IMR-90 (cell line): ENCODE measurements around the gene CCDC17. TPM values are rescaled to one million over a fixed set of nuclear protein-coding genes. Genes with fewer than 3 reads are reported as not detected.
"Not testable (repeated sequence)": the region's sequence is repeated elsewhere in the genome, so short reads cannot be mapped to it uniquely, and the experiment has no call there.

Experiments used
- ATAC-seq: fragments of 200-7000 bp; cut with Tn5 transposase; 2 replicates; pipeline ENCODE4 v1.9.1; 2020; ENCODE audit warnings: low read depth, mild to moderate bottlenecking, moderate library complexity
- BruUV-seq: library from RNA; stranded (reverse); fragments of 400-500 nt; replicated peaks from 2 replicates; lab custom pipeline; 2021; lab: Mats Ljungman, UMichigan
- CTCF ChIA-PET: fragments of 300-600 bp; formaldehyde crosslinking; extraction: SDS; loops from one replicate; lab custom pipeline; 2021; ENCODE audit warnings: antibody characterized with exemption; lab: Yijun Ruan, JAX
- POLR2A ChIA-PET: fragments of 300-600 bp; sonication (Branson Sonifier 250); formaldehyde crosslinking; loops from one replicate; lab custom pipeline; 2022; ENCODE audit warnings: antibody characterized with exemption; ENCODE audit not compliant: unreplicated experiment; lab: Charles Lee
- DNase-seq: peaks from one replicate; pipeline ENCODE4 v3.0.0; 2013
- H2AFZ ChIP-seq: replicated peaks from 2 replicates; pipeline ENCODE3; 2013; ENCODE audit warnings: low read length, mild to moderate bottlenecking; ENCODE audit not compliant: poor library complexity
- H2AK5ac ChIP-seq: 2 replicates; pipeline ENCODE4 v1.6.1; 2013; ENCODE audit warnings: low read depth, low read length, inconsistent platforms
- H2AK9ac ChIP-seq: replicated peaks from 2 replicates; pipeline ENCODE3; 2013; ENCODE audit warnings: mild to moderate bottlenecking, low read depth, low read length, moderate library complexity; ENCODE audit not compliant: poor library complexity
- H2BK120ac ChIP-seq: 2 replicates; pipeline ENCODE4 v1.6.1; 2013; ENCODE audit warnings: low read depth, low read length, inconsistent platforms
- H2BK15ac ChIP-seq: 3 replicates; pipeline ENCODE4 v1.6.1; 2013; ENCODE audit warnings: low read depth, low read length, inconsistent platforms
- H2BK20ac ChIP-seq: 2 replicates; pipeline ENCODE4 v1.6.1; 2013; ENCODE audit warnings: low read depth, mild to moderate bottlenecking, inconsistent platforms, low read length, moderate library complexity
- H2BK5ac ChIP-seq: 2 replicates; pipeline ENCODE4 v1.6.1; 2013; ENCODE audit warnings: mild to moderate bottlenecking, low read depth, low read length, inconsistent platforms; ENCODE audit not compliant: poor library complexity, severe bottlenecking
- H3K14ac ChIP-seq: replicated peaks from 2 replicates; pipeline ENCODE4 v1.6.1; 2013; ENCODE audit warnings: low read depth, low read length, inconsistent platforms
- H3K18ac ChIP-seq: 2 replicates; pipeline ENCODE4 v1.6.1; 2013; ENCODE audit warnings: low read depth, low read length, control low read depth
- H3K23ac ChIP-seq: 2 replicates; pipeline ENCODE4 v1.6.1; 2013; ENCODE audit warnings: low read depth, low read length, inconsistent platforms
- H3K27ac ChIP-seq: 2 replicates; pipeline ENCODE4 v1.5.1; 2013; ENCODE audit warnings: mild to moderate bottlenecking, control low read depth, low read length; ENCODE audit not compliant: insufficient read depth
- H3K27me3 ChIP-seq: 2 replicates; pipeline ENCODE4 v1.6.1; 2013; ENCODE audit warnings: low read length; ENCODE audit not compliant: control insufficient read depth, insufficient read depth
- H3K36me3 ChIP-seq: 2 replicates; pipeline ENCODE4 v1.6.1; 2013; ENCODE audit warnings: low read length, mixed read lengths; ENCODE audit not compliant: control insufficient read depth, insufficient read depth
- H3K4ac ChIP-seq: 2 replicates; pipeline ENCODE4 v1.6.1; 2013; ENCODE audit warnings: low read depth, low read length, inconsistent platforms
- H3K4me1 ChIP-seq: 2 replicates; pipeline ENCODE4 v1.6.1; 2013; ENCODE audit warnings: low read length, mixed read lengths; ENCODE audit not compliant: control insufficient read depth, insufficient read depth
- H3K4me2 ChIP-seq: 2 replicates; pipeline ENCODE4 v1.6.1; 2013; ENCODE audit warnings: low read depth, mild to moderate bottlenecking, control low read depth, low read length, moderate library complexity
- H3K4me3 ChIP-seq: 2 replicates; pipeline ENCODE4 v1.5.1; 2013; ENCODE audit warnings: low read depth, mild to moderate bottlenecking, control low read depth, low read length, moderate library complexity; ENCODE audit not compliant: insufficient read depth
- H3K56ac ChIP-seq: 2 replicates; pipeline ENCODE4 v1.6.1; 2013; ENCODE audit warnings: low read length, inconsistent platforms; ENCODE audit not compliant: insufficient read depth; ENCODE audit errors: extremely low read depth
- H3K79me1 ChIP-seq, 2 experiments: 2 replicates each; pipeline ENCODE4 v1.6.1; 2013; ENCODE audit warnings: low read length in 2 of 2, inconsistent platforms in 1 of 2, low read depth in 1 of 2
- H3K9ac ChIP-seq: 2 replicates; pipeline ENCODE4 v1.6.1; 2013; ENCODE audit warnings: low read depth, low read length, control low read depth
- H3K9me1 ChIP-seq: 2 replicates; pipeline ENCODE4 v1.6.1; 2013; ENCODE audit warnings: low read length, inconsistent platforms; ENCODE audit not compliant: insufficient read depth
- H3K9me3 ChIP-seq: 2 replicates; pipeline ENCODE4 v1.6.1; 2013; ENCODE audit warnings: low read length; ENCODE audit not compliant: control insufficient read depth, insufficient read depth
- H4K20me1 ChIP-seq: 2 replicates; pipeline ENCODE4 v1.6.1; 2013; ENCODE audit warnings: low read length, inconsistent platforms; ENCODE audit not compliant: insufficient read depth
- H4K5ac ChIP-seq: 2 replicates; pipeline ENCODE4 v1.6.1; 2013; ENCODE audit warnings: mild to moderate bottlenecking, low read depth, low read length, control low read depth
- H4K8ac ChIP-seq, 2 experiments: 2 replicates each; pipeline ENCODE4 v1.6.1; 2013; ENCODE audit warnings: low read depth in 2 of 2, low read length in 2 of 2, control low read depth in 1 of 2, inconsistent platforms in 1 of 2
- H4K91ac ChIP-seq: 2 replicates; pipeline ENCODE4 v1.6.1; 2013; ENCODE audit warnings: low read depth, low read length, inconsistent platforms; ENCODE audit not compliant: insufficient read depth
- BHLHE40 ChIP-seq: fragments of 150-350 bp; IDR thresholded peaks from 2 replicates; pipeline ENCODE4 v1.6.1; 2016; ENCODE audit warnings: mild to moderate bottlenecking, low read depth, low read length
- FOS ChIP-seq: fragments of 150-350 bp; IDR thresholded peaks from 2 replicates; pipeline ENCODE4 v1.6.1; 2016; ENCODE audit warnings: low read depth, low read length
- MAFK ChIP-seq: IDR thresholded peaks from 2 replicates; pipeline ENCODE4 v1.6.1; 2012; ENCODE audit warnings: low read depth, low read length, improper control_type of control experiment
- MAZ ChIP-seq: IDR thresholded peaks from 2 replicates; pipeline ENCODE4 v1.6.1; 2012; ENCODE audit warnings: low read depth, mild to moderate bottlenecking, low read length, improper control_type of control experiment, moderate library complexity, borderline replicate concordance
- RFX5 ChIP-seq: IDR thresholded peaks from 2 replicates; pipeline ENCODE4 v1.8.0; 2012; ENCODE audit warnings: low read depth, mild to moderate bottlenecking, low read length, moderate library complexity
- USF2 ChIP-seq: fragments of 150-350 bp; IDR thresholded peaks from 2 replicates; pipeline ENCODE4 v1.6.1; 2017; ENCODE audit warnings: mild to moderate bottlenecking, antibody characterized with exemption, low read length, low read depth
- WGBS, 2 experiments: methylation state at CpG; one replicate each; pipeline versions ENCODE4 v1.1.5 to v1.1.7; 2013; ENCODE audit warnings: missing lambda C conversion rate in 2 of 2; ENCODE audit not compliant: insufficient read length in 1 of 2; ENCODE audit errors: extremely low coverage in 2 of 2; 5-methylcytosine and 5-hydroxymethylcytosine counted together
- dilution Hi-C: fragments of 300-500 bp; cut with HindIII; formaldehyde crosslinking; loops from one replicate; pipeline ENCODE4 v1.14.3; 2018; ENCODE audit warnings: low sequenced_read_pairs; ENCODE audit not compliant: unreplicated experiment
- in situ Hi-C: fragments of 300-500 bp; cut with MboI; formaldehyde crosslinking; loops from 3 replicates; pipeline ENCODE4 v1.14.3; 2019; ENCODE audit warnings: low sequenced_read_pairs, inconsistent platforms, mixed read lengths
- intact Hi-C: fragments of 100-400 bp; cut with micrococcal nuclease; formaldehyde crosslinking; loops from 2 replicates; pipeline ENCODE4 v1.10.0; 2022
- polyA plus RNA-seq, 3 experiments: library from polyadenylated mRNA; depleted of rRNA; stranded (reverse); fragments of >200 nt; gene quantifications; 2 replicates each; pipeline ENCODE4 v1.2.3, GENCODE V29; 2012; ENCODE audit warnings: low replicate concordance in 1 of 3
- total RNA-seq: library from RNA; depleted of rRNA; stranded (reverse); fragments of >200 nt; gene quantifications from 2 replicates; pipeline ENCODE4 v1.2.3, GENCODE V29; 2012

Gene CCDC17
- total and polyA plus RNA-seq, 2 of the 4 experiments (the other 2 are of a cell fraction): 0.18 to 0.26 TPM

- TF ChIP-seq BHLHE40 (no peak), MAFK (no peak), USF2 (no peak), RFX5 (no peak), MAZ (no peak)
Measured at GRCh38 chr1:45607404-45608074, 16.3 kb downstream of the CCDC17 start (continued).

GRCh38 chr1:45604239-45604638 lies 19.6 kb downstream of the CCDC17 start:
- Histone ChIP-seq H2BK120ac (no peak overlapping the region), H3K9ac (no peak overlapping the region), H3K4me1 (0 out of 2 replicates have a peak, but pooled peaks cover 2% of the 10 kb centered on the region), H4K91ac (no peak overlapping the region), H3K18ac (no peak overlapping the region), H4K5ac (no peak overlapping the region), H3K79me1 (peaks cover 13 to 25% of the 10 kb centered on the region in 2 experiments), H2AFZ (no peak overlapping the region), H3K23ac (no peak overlapping the region), H2AK5ac (no peak overlapping the region), H2BK20ac (no peak overlapping the region), H3K14ac (no peak overlapping the region), H3K9me1 (peaks cover 5% of the 10 kb centered on the region; the same call in 1 of the 2 replicates), H3K4me2 (no peak overlapping the region), H3K56ac (no peak overlapping the region), H3K9me3 (no peaks in the 10 kb centered on the region), H3K4me3 (no peak overlapping the region), H3K4ac (no peak overlapping the region), H4K8ac (no peak overlapping the region), H3K27ac (no peak overlapping the region), H3K36me3 (peaks cover 14% of the 10 kb centered on the region), H4K20me1 (peaks cover 5% of the 10 kb centered on the region), H2AK9ac (no peak overlapping the region), H2BK5ac (no peak overlapping the region), H3K27me3 (no peaks in the 10 kb centered on the region), H2BK15ac (no peak overlapping the region)
- in situ Hi-C loops (no loop called here), dilution Hi-C loops (no loop called here), intact Hi-C loops (no loop called here)
- WGBS, 2 experiments: no CpG with 5 or more reads among the region's 2 CpGs
- no TSS peak for BruUV-seq
- no peak for TF ChIP-seq FOS
- CTCF ChIA-PET: interaction anchor here (0.5 kb wide), 1 partner anchor 248 kb away, joined by 3 read pairs; no protein-coding TSS in a partner anchor
- POLR2A ChIA-PET: no interaction called here
- no peak for DNase-seq
- no peak for ATAC-seq

- H3K27me3 ChIP-seq, H3K18ac ChIP-seq, H2BK15ac ChIP-seq, DNase-seq, H4K91ac ChIP-seq, H2BK5ac ChIP-seq, H2AFZ ChIP-seq, H2AK9ac ChIP-seq, H3K23ac ChIP-seq, ATAC-seq, CTCF ChIA-PET, BruUV-seq, dilution Hi-C loops, H2AK5ac ChIP-seq, H4K8ac ChIP-seq, H2BK120ac ChIP-seq, H3K9me1 ChIP-seq, H3K4me1 ChIP-seq, intact Hi-C loops, H2BK20ac ChIP-seq, H3K56ac ChIP-seq, H3K14ac ChIP-seq, POLR2A ChIA-PET, H4K5ac ChIP-seq, H3K9ac ChIP-seq, H3K9me3 ChIP-seq, H3K4me2 ChIP-seq, H3K4ac ChIP-seq, in situ Hi-C loops, H3K4me3 ChIP-seq, H3K27ac ChIP-seq, H4K20me1 ChIP-seq: not testable (repeated sequence)
- 93% methylated on average over 5 of the region's 8 CpGs; no CpG with 5 or more reads in 1 of the 2 experiments for WGBS, 2 experiments
- Histone ChIP-seq H3K79me1 (peaks cover 23 to 38% of the 10 kb centered on the region in 2 experiments), H3K36me3 (peaks cover 11% of the 10 kb centered on the region)
Measured at GRCh38 chr1:45596765-45597164, 27.1 kb downstream of the CCDC17 start.
